ENCODE data around the gene RASA3. TPM values are rescaled to one million over a fixed set of nuclear protein-coding genes. Genes with fewer than 3 reads are reported as not detected.

RASA3 gene
- total RNA-seq, 2 experiments from 2014 or later = 28.9 to 32.3 TPM

GRCh38 chr13:114050536-114051450 lies 81.6 kb downstream of the RASA3 start:
- no peaks in the 10 kb centered on the region for H3K9me3 Mint-ChIP-seq
- no peak for ATAC-seq
- H3K36me3 Mint-ChIP-seq (ENCODE audit: low read depth) = peaks cover 16% of the 10 kb centered on the region
- H3K27me3 Mint-ChIP-seq = no peaks in the 10 kb centered on the region
- H3K4me1 Mint-ChIP-seq (ENCODE audit: low read depth) = peaks cover 55% of the 10 kb centered on the region
- no peak for TF ChIP-seq CTCF (IDR thresholded peaks at IDR 0.05)
- H3K27ac Mint-ChIP-seq = no peak overlapping the region
- H3K4me3 Mint-ChIP-seq = no peak overlapping the region
- ChIA-PET POLR2A (interaction anchor here (1.2 to 1.3 kb wide), 2 partner anchors 15 to 18 kb away, joined by 3 to 5 read pairs; no protein-coding TSS in a partner anchor), CTCF (no interaction called here)
- intact Hi-C loops (cut with micrococcal nuclease) = no loop called here
- DNase-seq = no peak

- Mint-ChIP-seq H3K36me3 (ENCODE audit: low read depth) (peaks cover 13% of the 10 kb centered on the region), H3K4me1 (ENCODE audit: low read depth) (peaks cover 58% of the 10 kb centered on the region), H3K4me3 (no peak overlapping the region), H3K27ac (no peak overlapping the region), H3K9me3 (no peaks in the 10 kb centered on the region), H3K27me3 (no peaks in the 10 kb centered on the region)
- ChIA-PET POLR2A (interaction anchor here (0.9 to 2.0 kb wide), 4 partner anchors 8 to 27 kb away, joined by 3 to 14 read pairs (median 5); no protein-coding TSS in a partner anchor), CTCF (no interaction called here)
- TF ChIP-seq CTCF (IDR thresholded peaks at IDR 0.05) = no peak
- peak; percentile 6 for ATAC-seq
- DNase-seq = no peak
- intact Hi-C loops (cut with micrococcal nuclease) = no loop called here
Observed at GRCh38 chr13:114049626-114050101, 82.8 kb downstream of the RASA3 start.

GRCh38 chr13:114049026-114049425 lies 83.4 kb downstream of the RASA3 start:
- Mint-ChIP-seq H3K36me3 (ENCODE audit: low read depth) (peaks cover 7% of the 10 kb centered on the region), H3K4me3 (peak overlapping the region; percentile 34), H3K27me3 (no peaks in the 10 kb centered on the region), H3K9me3 (no peaks in the 10 kb centered on the region), H3K4me1 (ENCODE audit: low read depth) (peaks cover 55% of the 10 kb centered on the region), H3K27ac (peak overlapping the region; percentile 73)
- no peak for TF ChIP-seq CTCF (IDR thresholded peaks at IDR 0.05)
- POLR2A ChIA-PET = interaction anchor here (0.9 to 2.0 kb wide), 4 partner anchors 9 to 27 kb away, joined by 3 to 14 read pairs (median 5); no protein-coding TSS in a partner anchor
- intact Hi-C loops (cut with micrococcal nuclease) = no loop called here
- CTCF ChIA-PET = no interaction called here
- DNase-seq (peak; percentile 82), ATAC-seq (peak; percentile 70)

- POLR2A ChIA-PET = interaction anchor here (0.9 to 2.0 kb wide), 2 partner anchors 9 to 16 kb away, joined by 5 to 14 read pairs; no protein-coding TSS in a partner anchor
- peaks cover 8% of the 10 kb centered on the region for H3K36me3 Mint-ChIP-seq (ENCODE audit: low read depth)
- peaks cover 53% of the 10 kb centered on the region for H3K4me1 Mint-ChIP-seq (ENCODE audit: low read depth)
- H3K9me3 Mint-ChIP-seq = no peaks in the 10 kb centered on the region
- H3K27me3 Mint-ChIP-seq = no peaks in the 10 kb centered on the region
- H3K27ac Mint-ChIP-seq = peak overlapping the region; percentile 49
- no peak for TF ChIP-seq CTCF (IDR thresholded peaks at IDR 0.05)
- CTCF ChIA-PET = no interaction called here
- intact Hi-C loops (cut with micrococcal nuclease) = no loop called here
- no peak for ATAC-seq
- DNase-seq = no peak
- no peak overlapping the region for H3K4me3 Mint-ChIP-seq
Observed at GRCh38 chr13:114048443-114048842, 84.0 kb downstream of the RASA3 start.

Data from activated CD8-positive, alpha-beta T cell treated with anti-CD3 and anti-CD28 coated beads for 36 hours (primary cell).